NOMO-1 treated with DMSO at 0.1 percent for 48 hours (cell line): ENCODE data around the gene TMEM125.

ENCODE experiments used
- DNase-seq: peaks from one replicate; lab custom pipeline; 2025; ENCODE audit not compliant: unreplicated experiment; lab: John Stamatoyannopoulos, UW

TMEM125 gene

DNA sequence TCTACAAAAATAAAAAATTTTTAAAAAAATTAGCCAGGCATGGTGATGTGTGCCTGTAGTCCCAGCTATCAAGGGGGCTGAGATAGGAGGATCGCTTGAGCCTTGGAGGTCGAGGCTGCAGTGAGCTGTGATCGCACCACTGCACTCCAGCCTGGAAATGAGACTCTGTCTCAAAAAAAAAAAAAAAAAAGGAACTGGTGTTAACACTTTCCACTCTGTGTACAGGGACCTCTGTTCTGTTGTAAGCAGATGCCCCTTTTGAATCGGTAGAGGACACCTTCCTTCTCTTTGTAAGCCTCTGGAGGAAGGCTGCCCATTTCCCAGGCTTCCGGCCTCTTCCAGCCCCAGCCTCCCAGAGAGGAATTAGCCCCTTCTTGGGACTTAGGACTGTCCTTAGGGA is 22.9 kb downstream of the TMEM125 start:
- DNase-seq = no peak

- no peak for DNase-seq
Observed at GRCh38 chr1:43293176-43293575, 23.4 kb downstream of the TMEM125 start.

DNA sequence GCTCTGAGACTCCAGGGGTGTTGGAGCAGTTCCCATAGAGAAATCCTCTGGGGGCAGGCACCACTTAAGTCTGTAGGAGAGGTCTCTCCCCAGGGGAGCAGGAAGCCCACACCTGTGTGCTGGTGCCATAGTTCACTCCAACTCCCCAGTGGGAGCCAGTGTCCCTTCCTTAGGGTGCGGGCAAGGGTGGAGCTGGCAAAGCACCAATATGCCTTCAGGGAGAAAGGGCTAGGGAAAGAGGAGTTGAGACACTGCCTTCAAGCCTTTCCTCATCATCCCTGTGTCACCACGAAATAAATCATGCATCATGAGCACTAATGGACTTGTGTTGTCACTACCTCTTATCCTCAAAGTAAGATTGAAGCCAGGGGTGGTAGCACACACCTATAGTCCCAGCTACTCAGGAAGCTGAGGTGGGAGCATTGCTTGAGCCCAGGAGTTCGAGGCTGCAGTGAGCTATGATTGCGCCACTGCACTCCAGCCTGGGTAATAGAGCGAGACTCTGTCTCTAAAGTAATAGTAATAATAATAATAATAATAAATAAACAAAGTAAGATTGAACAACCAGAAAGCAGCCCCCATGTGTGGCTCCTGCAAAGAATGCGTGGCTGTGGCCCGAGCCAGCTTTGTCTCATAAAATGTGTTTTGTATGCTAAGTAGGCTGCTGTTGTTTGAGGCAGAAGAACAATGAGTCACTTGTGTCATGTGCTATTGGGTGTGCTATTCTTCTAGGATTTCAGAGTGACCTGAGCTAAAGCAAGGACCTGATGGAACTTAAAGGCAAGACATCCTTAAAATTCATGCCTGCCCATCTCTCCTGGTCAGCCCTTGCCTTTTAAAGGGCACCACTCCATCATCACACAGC is 24.3 kb downstream of the TMEM125 start:
- DNase-seq = no peak

GRCh38 chr1:43294761-43295160 is 25.0 kb downstream of the TMEM125 start:
- DNase-seq = no peak

DNA sequence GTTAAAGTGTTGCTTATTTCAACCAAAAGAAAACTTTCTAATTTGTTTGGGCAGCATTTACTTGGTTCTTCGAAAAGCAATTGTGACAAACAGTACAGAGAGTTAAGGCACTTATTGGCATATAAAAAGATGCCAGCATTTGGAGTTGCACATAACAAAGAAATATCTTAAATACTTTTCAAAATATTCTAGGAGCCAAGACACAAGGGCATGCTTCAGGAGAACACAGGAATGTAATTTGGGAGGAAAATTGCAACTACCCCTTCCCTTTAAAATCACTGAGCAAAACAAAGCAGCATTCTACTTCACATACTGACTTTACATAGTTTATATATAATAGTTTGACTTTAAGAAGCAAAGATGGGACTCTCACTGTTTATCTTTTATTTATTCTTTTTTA is 26.4 kb downstream of the TMEM125 start:
- DNase-seq = no peak

- no peak for DNase-seq
Observed at GRCh38 chr1:43298055-43298454, 28.3 kb downstream of the TMEM125 start.

- DNase-seq = no peak
Observed at GRCh38 chr1:43299101-43299500, 29.3 kb downstream of the TMEM125 start.

DNA sequence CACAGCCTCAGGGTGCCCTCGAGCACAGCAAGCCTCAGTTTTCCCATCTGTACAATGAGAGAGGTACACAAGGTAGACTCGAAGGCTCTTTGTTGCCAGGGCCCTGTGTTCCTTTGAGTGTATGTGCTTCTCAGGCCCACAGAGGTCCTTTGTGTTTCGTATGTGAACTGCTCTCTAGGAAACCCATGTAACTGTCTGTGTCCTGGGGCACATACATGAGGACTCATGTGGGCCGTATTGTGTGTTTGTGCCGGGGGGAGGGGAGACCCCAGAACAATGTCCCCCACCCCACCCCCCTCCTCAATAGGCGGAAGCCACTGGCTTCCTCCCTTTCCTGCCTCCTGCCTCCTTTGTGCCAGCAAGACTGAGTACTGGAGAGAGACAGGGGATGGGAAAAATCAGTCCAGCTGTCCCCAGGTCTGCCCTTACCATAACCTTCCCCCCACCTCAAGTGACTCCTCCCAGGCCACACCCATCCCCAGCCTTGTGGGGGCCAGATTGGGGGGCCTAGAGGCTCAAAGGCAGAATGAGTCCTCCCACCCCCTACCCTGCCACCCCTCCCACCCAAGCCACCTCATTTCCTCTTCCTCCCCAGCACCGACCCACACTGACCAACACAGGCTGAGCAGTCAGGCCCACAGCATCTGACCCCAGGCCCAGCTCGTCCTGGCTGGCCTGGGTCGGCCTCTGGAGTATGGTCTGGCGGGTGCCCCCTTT is 30.8 kb downstream of the TMEM125 start, which contains the start of gene TIE1:
TSS of gene TIE1 (plus strand) at position 605 of the 717 bp plus-strand sequence. CDS start at position 695, 90 bp downstream.
- no peak for DNase-seq

DNA sequence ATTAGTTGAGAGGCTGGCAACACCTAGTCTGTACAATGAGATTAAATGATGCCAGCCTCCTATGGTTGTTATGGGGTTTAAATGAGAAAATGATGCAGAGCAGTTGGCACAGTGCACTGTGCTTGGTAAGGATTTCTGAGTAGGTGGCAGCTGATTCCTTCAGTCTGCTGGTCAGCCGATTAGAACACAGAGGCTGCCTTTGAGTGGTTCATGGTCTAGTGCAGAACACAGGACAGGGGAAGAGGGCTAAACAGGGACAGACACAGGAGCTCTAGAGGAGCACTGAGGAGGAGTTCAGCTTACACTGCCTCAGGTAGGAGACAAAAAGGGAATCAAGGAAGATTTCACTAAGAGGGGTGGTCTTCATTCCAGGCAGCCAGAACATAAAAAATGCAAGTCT is 32.4 kb downstream of the TMEM125 start:
- DNase-seq = no peak

DNA sequence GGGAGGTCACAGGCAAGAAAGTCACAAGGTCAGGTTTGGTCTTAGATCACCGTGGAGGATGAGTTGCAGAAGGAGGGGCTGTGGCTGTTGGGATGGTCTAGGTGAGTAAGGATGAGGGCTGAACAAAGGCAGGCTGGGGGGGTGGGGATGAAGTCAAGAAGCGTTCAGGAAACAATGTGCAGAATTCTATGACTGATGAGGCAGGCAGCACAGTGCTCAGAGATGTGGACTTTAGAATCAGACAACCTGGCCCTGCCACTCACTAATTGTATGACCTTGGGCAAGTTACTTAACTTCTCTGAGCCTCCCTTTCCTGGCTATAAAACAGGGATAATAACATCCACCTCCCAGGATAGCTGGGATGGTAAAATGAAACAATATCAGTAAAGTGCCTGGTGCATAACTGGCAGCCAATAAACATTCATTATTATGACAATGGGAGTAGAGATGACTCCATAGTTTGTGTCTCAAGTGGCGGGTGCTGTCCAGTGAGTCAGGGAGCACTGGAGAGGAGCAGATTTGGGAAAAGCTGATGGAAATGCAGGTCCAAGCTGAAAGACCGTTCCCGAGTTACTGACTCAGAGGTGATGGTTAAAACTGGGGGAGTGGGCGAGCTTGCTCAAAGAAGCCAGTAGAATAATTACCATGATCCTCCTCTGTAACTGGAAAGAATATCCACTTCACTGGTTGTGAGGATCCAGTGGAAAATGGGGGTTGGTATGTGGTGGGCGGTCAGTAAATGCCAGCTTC is 33.1 kb downstream of the TMEM125 start:
- DNase-seq = no peak

DNA sequence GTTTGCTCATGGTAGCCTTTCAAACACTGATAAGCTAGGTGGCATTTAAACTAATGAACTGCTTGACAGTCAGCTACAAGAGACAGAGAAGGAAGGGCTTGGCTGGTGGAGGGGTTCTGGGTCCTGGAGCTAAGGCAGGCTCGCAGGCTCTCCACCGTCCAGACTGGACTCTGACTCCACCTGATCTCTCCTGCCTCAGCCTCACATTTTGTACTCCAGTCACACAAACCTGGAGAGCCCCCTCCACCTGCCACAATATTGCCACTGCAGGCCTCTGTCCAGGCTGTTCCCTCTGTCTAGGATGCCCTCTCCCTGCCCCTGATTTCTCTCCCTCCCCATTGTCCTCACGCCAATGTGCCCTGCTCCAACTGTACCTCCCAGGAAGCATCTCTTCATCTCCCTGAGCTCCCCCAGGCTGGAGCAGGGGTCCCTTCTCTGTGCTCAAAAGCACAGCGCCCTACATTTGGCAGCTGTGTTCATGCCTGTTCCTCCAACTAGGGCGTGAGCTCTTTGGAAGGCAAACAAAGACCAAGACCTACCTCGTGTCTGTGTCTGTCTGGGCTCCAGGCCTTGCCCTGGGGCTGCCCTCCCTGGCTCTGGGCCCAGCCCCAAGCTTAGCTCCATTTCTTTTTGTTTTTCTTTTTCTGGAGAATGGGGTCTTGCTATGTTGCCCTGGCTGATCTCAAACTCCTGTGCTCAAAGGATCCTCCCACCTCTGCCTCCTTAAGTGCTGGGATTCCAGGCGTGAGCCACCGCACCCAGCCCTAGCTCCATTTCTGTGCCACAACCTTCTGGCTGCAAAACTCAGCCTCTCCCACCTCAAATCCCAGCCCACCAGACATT is 33.9 kb downstream of the TMEM125 start:
- no peak for DNase-seq

DNA sequence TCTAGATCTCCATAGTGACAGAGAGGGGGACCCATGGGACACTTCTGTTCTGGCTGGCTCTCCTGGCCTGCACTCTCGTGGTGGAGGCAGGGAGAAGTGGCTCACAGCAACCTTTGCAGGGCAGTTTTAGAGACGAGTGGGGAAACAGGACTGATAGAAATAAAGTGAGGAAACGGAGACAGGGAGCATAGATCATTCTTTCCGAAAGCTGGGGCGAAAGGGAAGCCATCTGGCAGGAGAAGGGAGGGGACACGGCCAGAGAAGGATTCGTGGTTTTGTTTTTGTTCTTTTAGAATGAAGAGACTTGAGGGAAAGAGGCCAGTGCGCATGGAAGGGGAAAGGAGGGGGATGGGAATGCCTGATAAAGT is 34.5 kb downstream of the TMEM125 start:
- no peak for DNase-seq

GRCh38 chr1:43304771-43305300 is 35.1 kb downstream of the TMEM125 start:
- no peak for DNase-seq

DNA sequence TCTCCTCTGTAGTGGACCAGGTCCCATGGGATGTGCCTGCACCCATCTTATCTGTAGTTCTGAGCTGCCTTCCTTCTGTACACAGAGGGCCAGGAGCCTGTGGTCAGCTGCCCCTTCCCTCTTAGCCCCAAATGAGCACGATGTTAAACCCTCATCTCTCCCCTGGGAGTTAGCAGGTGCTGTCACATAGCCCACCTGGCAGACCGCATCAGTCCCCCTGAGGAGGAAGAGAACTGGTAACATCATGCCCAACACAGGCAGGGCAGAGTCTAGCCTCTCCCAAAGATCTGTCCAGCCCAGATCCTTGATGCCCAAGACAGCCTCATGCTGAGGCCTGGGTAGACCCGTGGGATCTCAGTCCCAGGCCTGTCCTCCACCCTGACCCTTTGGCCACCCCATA is 35.7 kb downstream of the TMEM125 start:
- no peak for DNase-seq

GRCh38 chr1:43305926-43306687 is 36.3 kb downstream of the TMEM125 start:
- DNase-seq = no peak

DNA sequence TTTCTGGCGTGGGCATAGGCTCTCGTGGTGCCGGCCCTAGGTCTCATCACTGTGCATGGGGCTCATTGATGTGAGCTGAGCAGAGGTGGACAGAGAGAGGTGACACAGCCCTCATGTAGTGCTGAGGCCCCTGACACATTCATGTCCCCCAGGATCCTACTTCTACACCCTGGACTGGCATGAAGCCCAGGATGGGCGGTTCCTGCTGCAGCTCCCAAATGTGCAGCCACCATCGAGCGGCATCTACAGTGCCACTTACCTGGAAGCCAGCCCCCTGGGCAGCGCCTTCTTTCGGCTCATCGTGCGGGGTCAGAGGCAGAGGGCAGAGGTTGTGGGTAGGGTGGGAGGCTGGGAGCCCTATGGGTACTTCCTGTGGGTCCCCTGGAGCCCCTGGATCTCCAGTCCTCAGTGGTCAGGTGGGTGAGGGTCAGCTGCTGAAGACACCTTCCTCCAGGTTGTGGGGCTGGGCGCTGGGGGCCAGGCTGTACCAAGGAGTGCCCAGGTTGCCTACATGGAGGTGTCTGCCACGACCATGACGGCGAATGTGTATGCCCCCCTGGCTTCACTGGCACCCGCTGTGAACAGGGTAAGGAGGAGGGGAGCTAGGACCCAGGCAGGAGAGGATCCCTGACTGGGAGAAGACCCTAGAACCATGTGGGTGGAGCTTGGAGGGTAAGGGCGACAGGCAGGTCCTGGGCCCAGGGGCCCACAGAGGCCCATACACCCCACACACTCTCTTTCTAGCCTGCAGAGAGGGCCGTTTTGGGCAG is 37.1 kb downstream of the TMEM125 start:
- DNase-seq = no peak

- DNase-seq = no peak
Observed at GRCh38 chr1:43307458-43308158, 37.8 kb downstream of the TMEM125 start.

- DNase-seq = no peak
Observed at GRCh38 chr1:43308635-43309404, 39.0 kb downstream of the TMEM125 start.
